ENCODE data around the gene FGR. TPM values are rescaled to one million over a fixed set of nuclear protein-coding genes. Genes with fewer than 3 reads are reported as not detected.

The FGR gene
- polyA plus RNA-seq, 3 donors = 371 to 1,340 (median 571) TPM

DNA sequence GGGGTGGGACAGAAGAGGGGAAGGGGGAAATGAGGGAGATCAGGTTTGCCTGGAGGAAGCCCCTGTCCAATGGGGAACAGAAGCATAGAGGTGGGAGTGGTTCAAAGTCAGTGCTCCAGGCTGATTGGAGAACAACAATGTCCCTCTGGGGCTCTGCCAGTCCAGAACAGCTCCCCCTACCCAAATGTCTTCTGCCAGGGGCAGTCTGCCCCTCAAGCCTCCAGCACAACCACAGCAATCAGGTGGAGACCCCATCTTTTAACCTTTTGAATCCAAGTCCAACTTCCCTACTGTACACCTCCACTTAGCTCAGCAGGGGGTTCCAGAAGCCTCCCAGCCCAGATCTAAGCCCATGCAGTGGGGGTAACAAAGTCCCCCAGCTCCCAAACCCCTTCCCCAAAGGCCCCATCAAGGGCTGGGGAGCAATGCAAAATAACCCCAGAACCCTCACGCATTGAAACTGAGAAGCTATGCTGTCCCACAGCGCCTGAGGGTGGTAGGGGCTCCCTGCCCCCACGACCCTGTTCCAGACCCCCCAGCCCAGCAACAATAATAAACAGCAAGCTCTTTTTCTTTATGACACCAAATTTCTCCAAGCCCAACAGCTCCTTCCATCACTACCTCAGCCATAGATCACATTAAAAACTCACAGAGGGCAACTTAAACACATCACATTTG, 34.3 kb downstream of the FGR start:
- Mint-ChIP-seq H3K4me1 (peaks cover 45% of the 10 kb centered on the region), H3K9me3 (no peaks in the 10 kb centered on the region), H3K27me3 (ENCODE audit: low read depth in 3 of 3) (peaks cover 7 to 26% (median 8%) of the 10 kb centered on the region in 3 donors), H3K27ac (peak overlapping the region in 2 of 7 donors; percentile 33 to 36), H3K36me3 (peaks cover 1 to 3% of the 10 kb centered on the region in 2 donors), H3K4me3 (no peak overlapping the region)
- DNase-seq = no peak
- intact Hi-C loops (cut with micrococcal nuclease) = loop anchor here (5.0 to 10.0 kb wide), 4 partner anchors 106 to 296 kb away; partner anchors contain the start of gene WASF2 (in 1 of the 2)
- Histone ChIP-seq H3K4me2 (replicated peaks; ENCODE audit: extremely low read depth, low read length, poor library complexity, severe bottlenecking) (no peak overlapping the region), H4K20me1 (ENCODE audit: insufficient read depth, low read length) (peaks cover 67% of the 10 kb centered on the region), H3K4me1 (ENCODE audit: control insufficient read depth in 1 of 2, insufficient read depth in 2 of 2, low read length in 2 of 2) (peaks cover 28 to 43% of the 10 kb centered on the region in 2 donors), H3K79me2 (ENCODE audit: insufficient read depth, low read length) (peaks cover 19% of the 10 kb centered on the region), H2AFZ (ENCODE audit: insufficient read depth, low read depth, low read length, poor library complexity, severe bottlenecking) (no peak overlapping the region), H3K9me3 (replicated peaks in 1 of 2; ENCODE audit: control insufficient read depth in 1 of 2, insufficient read depth in 1 of 2, low read length in 2 of 2) (no peaks in the 10 kb centered on the region), H3K4me3 (replicated peaks in 1 of 3; ENCODE audit: low read depth in 2 of 3, low read length in 3 of 3) (no peak overlapping the region), H3K36me3 (replicated peaks in 1 of 2; ENCODE audit: control insufficient read depth in 1 of 2, insufficient read depth in 2 of 2, low read length in 2 of 2) (no peaks in the 10 kb centered on the region), H3K9ac (ENCODE audit: insufficient read depth, low read length, poor library complexity, severe bottlenecking) (no peak overlapping the region), H3K27ac (ENCODE audit: low read depth in 1 of 2, low read length in 2 of 2) (no peak overlapping the region), H3K27me3 (ENCODE audit: control insufficient read depth in 2 of 2, insufficient read depth in 2 of 2, low read length in 2 of 2) (peaks cover 0 to 4% of the 10 kb centered on the region in 2 donors)
- WGBS (ENCODE audit: insufficient coverage) = 100% methylated on average over 1 of the region's 3 CpGs
- TF ChIP-seq, protein P1, sequence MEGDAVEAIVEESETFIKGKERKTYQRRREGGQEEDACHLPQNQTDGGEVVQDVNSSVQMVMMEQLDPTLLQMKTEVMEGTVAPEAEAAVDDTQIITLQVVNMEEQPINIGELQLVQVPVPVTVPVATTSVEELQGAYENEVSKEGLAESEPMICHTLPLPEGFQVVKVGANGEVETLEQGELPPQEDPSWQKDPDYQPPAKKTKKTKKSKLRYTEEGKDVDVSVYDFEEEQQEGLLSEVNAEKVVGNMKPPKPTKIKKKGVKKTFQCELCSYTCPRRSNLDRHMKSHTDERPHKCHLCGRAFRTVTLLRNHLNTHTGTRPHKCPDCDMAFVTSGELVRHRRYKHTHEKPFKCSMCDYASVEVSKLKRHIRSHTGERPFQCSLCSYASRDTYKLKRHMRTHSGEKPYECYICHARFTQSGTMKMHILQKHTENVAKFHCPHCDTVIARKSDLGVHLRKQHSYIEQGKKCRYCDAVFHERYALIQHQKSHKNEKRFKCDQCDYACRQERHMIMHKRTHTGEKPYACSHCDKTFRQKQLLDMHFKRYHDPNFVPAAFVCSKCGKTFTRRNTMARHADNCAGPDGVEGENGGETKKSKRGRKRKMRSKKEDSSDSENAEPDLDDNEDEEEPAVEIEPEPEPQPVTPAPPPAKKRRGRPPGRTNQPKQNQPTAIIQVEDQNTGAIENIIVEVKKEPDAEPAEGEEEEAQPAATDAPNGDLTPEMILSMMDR (IDR thresholded peaks at IDR 0.05) = no peak

GRCh38 chr1:27599605-27600497, 35.1 kb downstream of the FGR start:
- Histone ChIP-seq H3K9ac (ENCODE audit: insufficient read depth, low read length, poor library complexity, severe bottlenecking) (no peak overlapping the region), H3K4me3 (replicated peaks in 1 of 3; ENCODE audit: low read depth in 2 of 3, low read length in 3 of 3) (no peak overlapping the region), H2AFZ (ENCODE audit: insufficient read depth, low read depth, low read length, poor library complexity, severe bottlenecking) (no peak overlapping the region), H3K4me2 (replicated peaks; ENCODE audit: extremely low read depth, low read length, poor library complexity, severe bottlenecking) (no peak overlapping the region), H3K79me2 (ENCODE audit: insufficient read depth, low read length) (peaks cover 19% of the 10 kb centered on the region), H4K20me1 (ENCODE audit: insufficient read depth, low read length) (peaks cover 67% of the 10 kb centered on the region), H3K27ac (ENCODE audit: low read depth in 1 of 2, low read length in 2 of 2) (no peak overlapping the region), H3K27me3 (ENCODE audit: control insufficient read depth in 2 of 2, insufficient read depth in 2 of 2, low read length in 2 of 2) (peaks cover 0 to 4% of the 10 kb centered on the region in 2 donors), H3K9me3 (replicated peaks in 1 of 2; ENCODE audit: control insufficient read depth in 1 of 2, insufficient read depth in 1 of 2, low read length in 2 of 2) (no peaks in the 10 kb centered on the region), H3K36me3 (replicated peaks in 1 of 2; ENCODE audit: control insufficient read depth in 1 of 2, insufficient read depth in 2 of 2, low read length in 2 of 2) (no peaks in the 10 kb centered on the region), H3K4me1 (ENCODE audit: control insufficient read depth in 1 of 2, insufficient read depth in 2 of 2, low read length in 2 of 2) (peaks cover 28 to 43% of the 10 kb centered on the region in 2 donors)
- H3K4me3 Mint-ChIP-seq = no peak overlapping the region
- peaks cover 7 to 25% (median 8%) of the 10 kb centered on the region in 3 donors for H3K27me3 Mint-ChIP-seq (ENCODE audit: low read depth in 3 of 3)
- TF ChIP-seq, protein P1 (IDR thresholded peaks at IDR 0.05) = no peak
- intact Hi-C loops (cut with micrococcal nuclease) = loop anchor here (5.0 to 10.0 kb wide), 4 partner anchors 105 to 295 kb away; partner anchors contain the start of gene WASF2 (in 1 of the 2)
- H3K4me1 Mint-ChIP-seq = peaks cover 45% of the 10 kb centered on the region
- H3K27ac Mint-ChIP-seq = peak overlapping the region in 1 of 7 donors; percentile 39
- DNase-seq = no peak
- no peaks in the 10 kb centered on the region for H3K9me3 Mint-ChIP-seq
- WGBS (ENCODE audit: insufficient coverage) = 38% methylated on average over 6 of the region's 9 CpGs
- H3K36me3 Mint-ChIP-seq = peaks cover 1 to 3% of the 10 kb centered on the region in 2 donors

Data from CD14-positive monocyte (primary cell).